Astrocyte (in vitro differentiated cells and primary cell): Measurements from ENCODE around the gene PRR7.

ENCODE experiments used
- EZH2 ChIP-seq: IDR thresholded peaks from 2 replicates; pipeline ENCODE4 v1.6.1; 2012; ENCODE audit warnings: mild to moderate bottlenecking, low read length, inconsistent platforms; ENCODE audit not compliant: insufficient read depth
- TF ChIP-seq, protein P1 (sequence below): IDR thresholded peaks from 2 replicates; pipeline ENCODE4 v1.5.1; 2011; ENCODE audit warnings: low read depth, mild to moderate bottlenecking, inconsistent platforms, low read length, moderate library complexity; ENCODE audit not compliant: insufficient read depth

DNA sequence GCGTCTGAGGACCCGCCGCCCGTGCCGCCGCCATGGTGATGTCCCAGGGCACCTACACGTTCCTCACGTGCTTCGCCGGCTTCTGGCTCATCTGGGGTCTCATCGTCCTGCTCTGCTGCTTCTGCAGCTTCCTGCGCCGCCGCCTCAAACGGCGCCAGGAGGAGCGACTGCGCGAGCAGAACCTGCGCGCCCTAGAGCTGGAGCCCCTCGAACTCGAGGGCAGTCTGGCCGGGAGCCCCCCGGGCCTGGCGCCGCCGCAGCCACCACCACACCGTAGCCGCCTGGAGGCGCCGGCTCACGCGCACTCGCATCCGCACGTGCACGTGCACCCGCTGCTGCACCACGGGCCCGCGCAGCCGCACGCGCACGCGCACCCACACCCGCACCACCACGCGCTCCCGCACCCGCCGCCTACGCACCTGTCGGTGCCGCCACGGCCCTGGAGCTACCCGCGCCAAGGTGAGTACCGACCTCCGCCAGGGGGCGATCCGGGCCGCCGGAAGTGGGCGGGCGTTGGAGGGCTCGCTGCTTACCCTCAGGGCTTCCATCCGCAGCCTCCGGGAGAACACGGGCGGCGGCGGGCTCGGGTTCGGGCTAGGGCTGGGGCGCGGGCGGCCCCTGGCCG is 8.5 kb downstream of the PRR7 start:
- TF ChIP-seq EZH2: no peak
- TF ChIP-seq, protein P1, sequence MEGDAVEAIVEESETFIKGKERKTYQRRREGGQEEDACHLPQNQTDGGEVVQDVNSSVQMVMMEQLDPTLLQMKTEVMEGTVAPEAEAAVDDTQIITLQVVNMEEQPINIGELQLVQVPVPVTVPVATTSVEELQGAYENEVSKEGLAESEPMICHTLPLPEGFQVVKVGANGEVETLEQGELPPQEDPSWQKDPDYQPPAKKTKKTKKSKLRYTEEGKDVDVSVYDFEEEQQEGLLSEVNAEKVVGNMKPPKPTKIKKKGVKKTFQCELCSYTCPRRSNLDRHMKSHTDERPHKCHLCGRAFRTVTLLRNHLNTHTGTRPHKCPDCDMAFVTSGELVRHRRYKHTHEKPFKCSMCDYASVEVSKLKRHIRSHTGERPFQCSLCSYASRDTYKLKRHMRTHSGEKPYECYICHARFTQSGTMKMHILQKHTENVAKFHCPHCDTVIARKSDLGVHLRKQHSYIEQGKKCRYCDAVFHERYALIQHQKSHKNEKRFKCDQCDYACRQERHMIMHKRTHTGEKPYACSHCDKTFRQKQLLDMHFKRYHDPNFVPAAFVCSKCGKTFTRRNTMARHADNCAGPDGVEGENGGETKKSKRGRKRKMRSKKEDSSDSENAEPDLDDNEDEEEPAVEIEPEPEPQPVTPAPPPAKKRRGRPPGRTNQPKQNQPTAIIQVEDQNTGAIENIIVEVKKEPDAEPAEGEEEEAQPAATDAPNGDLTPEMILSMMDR: peak; percentile 34
